Motor neuron (in vitro differentiated cells): ENCODE measurements around the gene OMP. TPM values are rescaled to one million over a fixed set of nuclear protein-coding genes. Genes with fewer than 3 reads are reported as not detected.

Source experiments
- ATAC-seq, 8 experiments: fragments of 200-7000 bp; cut with Tn5 transposase; replicated peaks in 6 of 8; 2 replicates each; pipeline ENCODE4 v1.8.0; 2021; ENCODE audit warnings: mild to moderate bottlenecking in 8 of 8, moderate library complexity in 8 of 8
- H3K27ac ChIP-seq, 2 donors: fragments of 250-450 bp; sonication (Bioruptor Pico); 2 replicates each; pipeline ENCODE4 v1.9.0; 2021; ENCODE audit warnings: antibody characterized with exemption in 2 of 2, mild to moderate bottlenecking in 2 of 2, moderate library complexity in 1 of 2
- H3K4me1 ChIP-seq, 2 donors: fragments of 250-450 bp; sonication (Bioruptor Pico); replicated peaks in 1 of 2; 2 replicates each; pipeline ENCODE4 v1.6.1; 2021; ENCODE audit warnings: antibody characterized with exemption in 2 of 2, mild to moderate bottlenecking in 2 of 2, moderate library complexity in 1 of 2
- H3K4me3 ChIP-seq, 5 donors: fragments of 250-450 bp; sonication (Bioruptor Pico); 2 replicates each; pipeline ENCODE4 v1.9.0; 2021; ENCODE audit warnings: antibody characterized with exemption in 5 of 5, mild to moderate bottlenecking in 5 of 5, moderate library complexity in 4 of 5
- WGBS, 10 experiments: fragments of 450-650 bp; shearing (Covaris generic); methylation state at CpG; one replicate each; pipeline ENCODE4 v1.0.0; 2022; 5-methylcytosine and 5-hydroxymethylcytosine counted together
- in situ Hi-C, 9 experiments: fragments of 400-800 bp; cut with MboI; loops; one replicate each; pipeline ENCODE4 v1.15.0; 2021; ENCODE audit warnings: low sequenced_read_pairs in 9 of 9, low pct_unique_long_range_greater_than_20kb in 2 of 9; ENCODE audit not compliant: unreplicated experiment in 9 of 9
- total RNA-seq, 8 experiments: library from RNA; unstranded; fragments of 300-600 nt; gene quantifications; 2 replicates each; pipeline versions ENCODE4 v1.2.3 to v1.2.4, GENCODE V29; 2022

OMP gene
- total RNA-seq, 8 experiments from 2014 or later: 2.6 to 13.7 (median 11.0) TPM; not detected in 5

DNA sequence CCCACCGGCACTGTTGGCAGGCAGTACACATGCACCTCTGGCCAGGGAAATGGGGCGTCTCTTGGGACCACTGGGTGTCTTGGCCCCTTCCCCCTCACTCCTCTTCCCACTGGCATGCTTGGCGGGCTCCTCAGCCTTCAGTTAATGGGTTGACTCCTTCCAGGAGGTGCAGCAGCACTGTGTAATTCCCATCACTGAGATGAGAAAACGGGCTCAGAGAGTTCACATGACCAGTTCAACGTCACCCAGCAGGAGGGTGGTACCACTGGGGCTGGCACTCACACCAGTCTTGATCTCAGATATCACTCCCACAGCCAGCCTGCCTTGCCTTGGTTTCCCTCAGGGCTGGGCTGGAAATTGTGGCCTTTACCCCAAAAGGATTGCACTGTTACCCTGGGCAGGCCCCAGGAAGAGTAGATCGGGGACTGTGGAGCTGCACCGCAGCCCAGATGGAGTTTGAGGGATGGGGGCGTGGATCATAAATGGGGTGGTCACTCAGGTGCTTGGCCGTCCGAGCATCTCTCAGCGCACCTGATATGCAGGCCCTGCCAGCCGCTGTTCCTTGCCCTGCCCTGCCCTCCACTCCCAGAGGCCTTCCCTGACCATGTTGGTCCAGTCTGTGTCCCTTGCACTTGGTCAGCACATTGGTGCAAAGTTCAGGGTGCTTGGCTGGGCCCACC is 18.9 kb upstream of the OMP start:
- H3K4me3 ChIP-seq: no peak overlapping the region
- 97 to 100% (median 100%) methylated on average over 1 to 4 of the region's 12 CpGs; no CpG with 5 or more reads in 5 of the 10 experiments for WGBS, 10 experiments
- ATAC-seq: no peak
- no peak overlapping the region for H3K27ac ChIP-seq
- no peaks in the 10 kb centered on the region for H3K4me1 ChIP-seq
- in situ Hi-C loops: no loop called here

DNA sequence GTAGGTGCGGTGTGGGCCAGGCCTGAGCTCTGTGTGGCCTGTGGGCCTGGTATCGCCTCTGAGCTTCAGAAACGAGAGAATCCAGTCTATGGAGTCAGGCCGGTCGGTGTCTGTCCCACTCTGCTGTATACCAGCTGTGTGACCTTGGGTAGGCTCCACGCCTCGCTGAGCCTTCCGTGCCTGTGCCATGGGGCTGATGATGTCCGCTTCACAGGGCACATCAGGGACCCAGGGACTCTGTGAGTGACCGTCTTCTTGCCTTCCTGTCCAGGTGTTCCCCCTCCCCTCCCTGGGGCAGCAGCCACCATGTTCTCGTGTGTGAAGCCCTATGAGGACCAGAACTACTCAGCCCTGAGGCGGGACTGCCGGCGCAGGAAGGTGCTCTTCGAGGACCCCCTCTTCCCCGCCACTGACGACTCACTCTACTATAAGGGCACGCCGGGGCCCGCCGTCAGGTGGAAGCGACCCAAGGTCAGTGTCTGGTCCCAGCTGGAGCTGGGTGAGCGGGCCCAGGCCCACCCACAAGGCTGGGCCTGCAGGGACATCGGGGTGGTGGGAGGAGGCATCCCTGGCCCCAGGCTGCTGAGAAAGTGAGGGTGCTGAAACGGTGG is 18.0 kb upstream of the OMP start:
- no peak overlapping the region for H3K27ac ChIP-seq
- no peak overlapping the region for H3K4me3 ChIP-seq
- ATAC-seq: no peak
- in situ Hi-C loops: no loop called here
- H3K4me1 ChIP-seq: no peaks in the 10 kb centered on the region
- WGBS, 10 experiments: 0 to 100% (median 95%) methylated on average over 1 to 8 of the region's 25 CpGs; no CpG with 5 or more reads in 4 of the 10 experiments

DNA sequence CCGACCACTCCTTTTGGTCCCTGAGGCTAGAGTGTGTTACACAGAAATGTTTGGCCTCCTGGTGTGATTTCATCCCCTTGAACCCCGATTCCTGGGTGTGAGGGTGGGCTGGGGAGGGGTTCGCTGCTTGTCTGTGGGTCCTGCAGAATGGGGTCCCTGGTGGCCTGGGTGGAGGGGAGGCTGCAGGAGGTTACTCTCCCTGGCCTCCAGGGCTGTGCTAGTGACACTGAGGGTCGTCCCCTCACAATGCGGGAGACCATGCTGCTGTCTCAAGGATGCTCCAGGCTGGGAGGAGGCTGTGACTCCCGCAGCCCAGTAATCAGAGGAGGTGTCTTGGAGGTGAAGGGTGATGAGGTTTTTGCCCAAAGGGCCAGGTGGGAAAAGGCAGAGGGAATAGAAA is 17.0 kb upstream of the OMP start:
- Histone ChIP-seq H3K4me1 (no peaks in the 10 kb centered on the region), H3K4me3 (no peak overlapping the region), H3K27ac (no peak overlapping the region)
- ATAC-seq: no peak
- in situ Hi-C loops: no loop called here
- WGBS, 10 experiments: 33 to 100% (median 100%) methylated on average over 1 of the region's 6 CpGs; no CpG with 5 or more reads in 2 of the 10 experiments

DNA sequence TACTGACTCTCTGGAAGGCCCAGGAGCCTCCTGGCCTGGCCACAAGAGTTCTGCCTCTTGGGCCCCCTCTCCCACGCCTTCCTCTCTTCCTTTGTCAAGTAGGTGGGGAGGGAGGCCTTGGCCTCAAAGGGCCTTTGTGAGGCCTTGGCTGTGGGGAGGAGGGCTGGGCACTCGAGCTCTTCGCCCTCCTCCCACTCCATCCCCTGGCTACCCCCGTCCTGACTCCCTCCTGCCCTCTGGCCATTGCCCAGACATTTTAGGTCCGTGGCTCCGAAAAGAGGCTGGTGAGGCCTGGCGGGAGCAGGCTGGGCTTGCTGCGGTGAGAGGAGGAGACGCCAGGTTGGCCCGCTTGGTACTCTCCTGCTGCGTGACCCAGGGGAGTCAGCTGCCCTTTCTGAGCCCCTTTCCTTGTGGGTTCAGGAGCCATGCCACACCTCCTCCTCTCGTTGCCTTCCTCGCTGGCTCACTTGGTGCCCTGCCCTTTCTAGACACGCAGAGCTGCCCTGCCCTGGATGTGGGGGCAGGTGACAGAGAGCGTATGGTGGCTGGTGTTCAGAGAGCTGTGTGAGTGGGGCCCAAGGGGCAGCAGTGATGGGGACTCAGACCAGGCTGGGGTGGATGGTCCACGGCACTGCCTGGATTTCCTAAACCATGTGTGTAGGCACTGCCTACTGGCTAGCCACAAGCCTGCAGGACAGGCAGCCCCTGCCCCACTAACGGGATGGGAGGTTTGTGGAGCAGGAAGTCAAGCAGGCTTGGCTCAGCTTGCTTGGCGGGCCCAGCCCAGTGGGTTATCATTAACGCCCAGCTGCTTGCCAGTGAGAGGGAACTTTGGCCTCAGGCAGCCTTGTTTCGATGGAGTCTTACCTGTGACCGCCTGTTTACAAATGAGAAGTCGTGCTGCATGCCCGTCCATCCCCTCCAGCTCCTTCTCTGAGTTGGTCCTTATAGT is 15.8 kb upstream of the OMP start:
- peak in 2 of 8 experiments; percentile 23 for ATAC-seq
- 80 to 100% (median 85%) methylated on average over 1 to 6 of the region's 23 CpGs; no CpG with 5 or more reads in 4 of the 10 experiments for whole genome bisulfite sequencing, 10 experiments
- H3K4me3 ChIP-seq: no peak overlapping the region
- in situ Hi-C loops: no loop called here
- H3K27ac ChIP-seq: no peak overlapping the region
- no peaks in the 10 kb centered on the region for H3K4me1 ChIP-seq

DNA sequence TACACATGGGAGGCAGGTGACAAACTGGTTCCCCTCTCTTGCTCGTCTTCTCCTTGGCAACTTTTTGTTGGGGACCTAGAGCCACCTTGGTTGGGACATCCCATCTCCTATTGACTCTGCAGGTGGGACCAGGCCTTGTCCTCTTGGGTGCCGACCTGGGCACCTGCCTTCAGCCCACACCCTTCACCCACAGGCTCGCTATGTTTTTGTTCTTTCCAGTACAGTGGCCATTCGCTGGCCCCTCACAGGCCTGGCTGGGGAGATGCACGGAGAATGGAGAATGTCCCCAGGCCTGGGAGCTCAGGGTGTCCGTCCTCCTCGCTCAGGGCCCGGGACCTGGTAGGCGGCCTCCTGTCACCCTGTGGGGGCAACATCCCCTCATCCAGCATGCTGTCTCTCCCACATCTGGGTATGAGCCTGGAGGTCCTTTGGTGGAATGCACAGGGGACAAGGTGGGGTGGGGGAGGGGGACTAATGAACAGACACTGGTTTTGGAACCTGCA is 14.9 kb upstream of the OMP start:
- Histone ChIP-seq H3K4me3 (no peak overlapping the region), H3K4me1 (no peaks in the 10 kb centered on the region), H3K27ac (no peak overlapping the region)
- WGBS, 10 experiments: 80 to 100% (median 91%) methylated on average over 1 to 2 of the region's 9 CpGs; no CpG with 5 or more reads in 6 of the 10 experiments
- in situ Hi-C loops: no loop called here
- ATAC-seq: no peak

DNA sequence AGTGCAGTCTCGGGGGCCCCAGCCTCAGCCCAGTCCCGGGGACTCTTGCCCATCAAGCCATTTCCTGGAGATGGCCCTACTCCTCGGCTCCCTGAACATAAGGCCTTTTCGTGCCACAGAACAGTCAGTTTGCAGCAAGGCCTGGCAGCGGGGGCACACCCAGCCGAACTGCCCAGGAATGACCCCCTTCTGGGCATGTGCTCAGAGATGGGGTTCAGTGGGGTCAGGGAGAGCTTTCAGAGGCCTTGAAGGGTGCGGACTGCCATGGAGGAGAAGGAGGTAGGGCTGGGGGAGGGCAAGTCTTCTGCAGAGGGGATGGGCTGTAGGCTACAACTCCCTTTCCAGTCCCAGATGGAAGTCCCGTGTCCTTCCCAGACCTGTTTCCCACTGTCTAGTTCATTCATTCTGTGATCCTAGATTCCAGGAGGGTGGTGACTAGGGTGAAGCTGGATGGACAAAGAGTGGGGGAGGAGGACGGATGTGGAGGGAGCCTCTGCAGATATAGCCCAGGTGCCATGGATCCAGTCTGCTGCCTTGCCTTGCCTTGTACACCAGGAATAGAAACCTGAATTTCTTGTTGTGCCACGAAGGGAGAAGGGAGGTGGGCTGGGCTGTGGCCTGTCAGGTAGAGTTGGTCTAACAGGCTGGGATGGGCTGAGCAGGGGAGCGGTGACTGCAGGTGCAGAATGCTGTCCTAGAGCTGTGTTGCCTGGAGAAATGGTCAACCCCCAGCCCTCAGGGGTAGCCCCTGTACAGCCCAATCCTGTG is 14.2 kb upstream of the OMP start:
- no peak for ATAC-seq
- in situ Hi-C loops: no loop called here
- WGBS, 10 experiments: 60 to 80% methylated on average over 1 to 2 of the region's 11 CpGs; no CpG with 5 or more reads in 8 of the 10 experiments
- Histone ChIP-seq H3K27ac (no peak overlapping the region), H3K4me1 (no peaks in the 10 kb centered on the region), H3K4me3 (no peak overlapping the region)

DNA sequence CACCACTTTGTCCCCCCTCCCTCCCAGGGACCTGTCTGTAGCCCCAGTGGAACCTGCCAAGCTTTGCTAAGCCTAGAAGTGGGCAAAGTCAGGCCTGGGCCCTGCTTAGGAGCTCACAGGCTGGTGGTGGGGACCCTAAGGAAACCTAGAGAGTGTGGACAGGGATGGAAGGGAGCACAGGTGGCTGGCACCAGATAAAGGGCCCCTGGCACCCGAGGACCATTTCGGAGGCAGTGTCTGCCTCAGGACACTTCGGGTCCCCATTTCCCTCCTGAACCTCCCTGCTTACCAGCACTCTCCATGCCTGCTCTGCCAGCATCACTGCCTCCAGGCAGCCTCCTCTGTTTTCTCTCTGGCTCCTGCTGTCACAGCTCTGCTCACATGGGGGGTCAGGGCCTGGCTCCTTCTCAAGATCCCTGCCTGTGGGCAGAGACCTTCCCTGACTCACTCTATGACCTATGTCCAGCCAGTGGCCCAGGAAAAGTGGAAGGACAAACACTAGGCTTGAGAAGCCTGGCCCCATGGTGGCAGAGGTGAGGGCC is 13.6 kb upstream of the OMP start:
- H3K27ac ChIP-seq: no peak overlapping the region
- no peak for ATAC-seq
- in situ Hi-C loops: no loop called here
- WGBS, 10 experiments: 20 to 93% (median 84%) methylated on average over 1 to 3 of the region's 3 CpGs; no CpG with 5 or more reads in 6 of the 10 experiments
- no peaks in the 10 kb centered on the region for H3K4me1 ChIP-seq
- H3K4me3 ChIP-seq: no peak overlapping the region

DNA sequence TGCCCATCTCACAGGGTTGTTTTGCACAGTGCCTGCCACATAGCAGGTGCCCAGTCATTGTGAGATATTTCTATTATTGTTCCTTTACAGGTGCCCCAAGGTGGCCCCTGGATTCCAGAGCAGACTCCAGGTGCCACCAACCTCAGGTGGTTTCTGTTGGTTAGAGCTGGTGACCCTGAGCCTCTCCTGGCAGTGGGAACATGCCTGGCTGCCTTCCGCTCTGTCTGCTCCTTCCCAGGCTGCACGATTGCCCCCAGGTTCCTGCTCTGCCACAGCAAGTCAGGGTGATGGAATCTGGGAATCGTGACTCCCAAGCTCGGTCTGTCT is 12.6 kb upstream of the OMP start:
- Histone ChIP-seq H3K4me1 (no peaks in the 10 kb centered on the region), H3K27ac (no peak overlapping the region), H3K4me3 (no peak overlapping the region)
- ATAC-seq: no peak
- 73 to 92% (median 80%) methylated on average over 2 of the region's 4 CpGs; no CpG with 5 or more reads in 7 of the 10 experiments for WGBS, 10 experiments
- in situ Hi-C loops: no loop called here

DNA sequence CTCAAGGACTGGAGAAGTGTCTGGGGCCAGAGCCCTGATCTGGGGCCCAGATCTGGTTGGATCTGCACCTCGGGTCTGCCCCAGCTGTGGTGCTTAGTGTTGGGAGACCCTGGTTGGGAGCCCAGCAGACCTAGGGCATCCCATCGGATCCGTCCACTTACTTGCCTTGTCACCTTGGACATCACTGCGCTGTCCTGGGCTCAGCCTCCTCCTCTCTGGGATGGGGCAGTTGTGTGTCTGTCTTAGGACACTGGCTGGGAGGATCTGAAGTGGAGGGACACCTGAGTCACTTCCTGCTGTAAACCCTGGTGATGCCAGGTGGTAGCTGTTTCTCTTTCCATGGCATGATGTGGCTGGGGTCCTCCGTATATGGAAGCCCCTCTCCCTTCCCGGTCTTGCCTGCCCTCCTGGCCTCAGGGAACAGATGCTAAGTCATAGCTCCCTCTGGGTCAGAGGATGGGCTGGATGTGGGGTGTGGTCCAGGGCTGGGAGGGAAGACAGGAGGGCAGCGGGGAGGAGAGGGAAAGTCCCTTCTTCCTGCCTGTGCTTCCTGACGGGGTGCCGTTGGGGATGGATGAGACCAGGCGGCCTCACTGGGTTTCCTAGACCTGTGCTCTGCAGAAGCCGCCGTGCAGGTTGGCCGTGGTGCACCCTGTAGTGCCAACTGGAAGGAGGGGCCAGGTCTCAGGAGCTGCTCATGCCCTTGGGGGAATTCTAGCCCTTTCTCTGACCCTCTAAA is 12.1 kb upstream of the OMP start:
- no peak overlapping the region for H3K4me3 ChIP-seq
- 31 to 100% (median 80%) methylated on average over 1 to 6 of the region's 13 CpGs; no CpG with 5 or more reads in 3 of the 10 experiments for WGBS, 10 experiments
- no peaks in the 10 kb centered on the region for H3K4me1 ChIP-seq
- H3K27ac ChIP-seq: no peak overlapping the region
- peak in 7 of 8 experiments; percentile 12 to 52 (median 20) for ATAC-seq
- in situ Hi-C loops: no loop called here

DNA sequence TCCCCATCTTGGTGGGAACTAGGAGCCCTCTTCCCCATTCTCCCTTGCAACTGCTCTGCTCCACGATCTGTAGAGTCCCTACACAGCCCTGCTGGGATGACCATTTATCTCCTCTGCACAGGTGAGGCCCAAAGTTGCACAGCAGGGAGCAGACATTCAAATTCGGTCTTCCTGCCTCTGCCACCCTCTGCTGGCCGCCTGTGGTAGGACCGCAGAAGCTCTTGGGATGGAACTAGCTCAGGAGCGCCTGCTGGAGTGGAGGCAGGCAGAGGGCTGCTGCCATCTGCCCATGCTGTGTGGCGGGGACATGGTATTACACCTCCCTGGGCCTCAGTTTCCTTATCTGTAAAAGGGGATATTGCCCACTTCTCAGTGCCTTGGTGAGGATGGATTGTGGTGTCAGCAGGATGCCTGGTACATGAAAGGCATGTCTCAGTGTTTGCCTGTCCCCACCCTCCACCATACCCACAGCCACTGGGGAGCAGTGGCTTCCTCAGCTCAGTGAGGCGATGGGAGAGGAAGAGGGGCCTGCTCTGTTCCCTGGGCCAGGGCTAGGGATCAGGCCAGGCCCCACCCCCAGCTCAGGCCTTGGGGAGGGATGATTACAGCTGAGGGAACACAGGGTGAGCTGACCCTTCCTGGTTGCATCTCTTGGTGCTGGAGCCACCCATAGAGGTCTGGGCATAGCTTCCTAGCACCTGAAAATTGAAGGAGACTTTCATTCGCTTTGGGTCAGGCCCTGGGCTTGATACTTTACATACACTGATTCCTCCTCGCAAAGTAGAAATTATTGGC is 11.3 kb upstream of the OMP start:
- peak; percentile 60 to 88 (median 76) for ATAC-seq
- H3K4me1 ChIP-seq: no peaks in the 10 kb centered on the region
- in situ Hi-C loops: no loop called here
- H3K27ac ChIP-seq: no peak overlapping the region
- 0 to 100% (median 44%) methylated on average over 1 to 6 of the region's 9 CpGs; no CpG with 5 or more reads in 5 of the 10 experiments for WGBS, 10 experiments
- no peak overlapping the region for H3K4me3 ChIP-seq

DNA sequence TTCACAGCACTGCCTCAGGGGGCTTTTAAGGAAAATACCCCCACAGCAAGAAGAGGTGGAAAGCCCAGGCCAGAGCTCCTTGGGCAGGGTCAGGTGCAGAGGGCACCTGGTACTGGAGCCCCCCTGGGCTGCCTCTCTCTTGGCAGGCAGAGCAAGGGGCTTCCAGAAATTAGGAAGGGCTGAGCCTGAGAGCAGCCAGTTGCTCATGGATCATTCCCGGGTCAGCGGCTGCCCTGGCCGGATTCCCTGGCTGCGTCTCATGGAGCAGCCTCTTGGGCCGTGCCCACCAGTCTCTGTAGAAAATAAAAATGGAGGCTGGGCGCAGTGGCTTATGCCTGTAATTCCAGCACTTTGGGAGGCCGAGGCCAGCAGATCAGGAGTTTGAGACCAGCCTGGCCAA is 10.3 kb upstream of the OMP start:
- no peaks in the 10 kb centered on the region for H3K4me1 ChIP-seq
- in situ Hi-C loops: no loop called here
- no peak overlapping the region for H3K4me3 ChIP-seq
- WGBS, 10 experiments: 40 to 80% (median 53%) methylated on average over 1 to 3 of the region's 7 CpGs; no CpG with 5 or more reads in 6 of the 10 experiments
- no peak overlapping the region for H3K27ac ChIP-seq
- no peak for ATAC-seq
